Erythroblast (primary cell): Measurements from ENCODE around the gene ACTN1.

Source experiments
- GATA1 ChIP-seq: IDR thresholded peaks from 2 replicates; pipeline ENCODE4 v1.6.1; 2011; ENCODE audit warnings: low read depth, mild to moderate bottlenecking, control low read depth, low read length, moderate library complexity
- POLR2A ChIP-seq: IDR thresholded peaks from 2 replicates; pipeline ENCODE4 v1.6.1; 2011; ENCODE audit warnings: mild to moderate bottlenecking, low read length

DNA sequence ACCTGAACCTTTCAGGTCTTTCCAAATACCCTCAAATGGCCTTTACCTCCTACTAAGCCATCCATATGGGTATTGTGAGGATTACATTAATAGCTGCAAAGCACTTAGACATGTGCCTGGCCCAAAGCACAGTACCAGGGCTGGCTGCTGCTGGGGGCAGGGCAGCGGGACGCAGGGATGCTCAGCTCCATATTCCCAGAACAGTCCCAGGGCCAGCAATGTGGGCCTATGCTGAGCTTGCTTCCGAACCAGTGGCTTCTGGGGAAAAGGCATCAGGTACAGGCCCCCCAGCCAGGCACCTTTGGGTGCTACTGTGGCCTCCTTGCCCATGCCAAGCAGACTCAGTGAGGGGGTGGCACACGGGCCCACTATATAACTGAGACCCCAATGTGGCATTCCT lies 10.4 kb downstream of the ACTN1 start:
- TF ChIP-seq POLR2A (no peak), GATA1 (no peak)
